Measurements from ENCODE around the gene RXYLT1. TPM values are rescaled to one million over a fixed set of nuclear protein-coding genes. Genes with fewer than 3 reads are reported as not detected.
"Not testable (repeated sequence)": the region's sequence is repeated elsewhere in the genome, so short reads cannot be mapped to it uniquely, and the experiment has no call there.

RXYLT1 gene
- total RNA-seq, 1 donor from 2014 or later, result 26.5 TPM

DNA sequence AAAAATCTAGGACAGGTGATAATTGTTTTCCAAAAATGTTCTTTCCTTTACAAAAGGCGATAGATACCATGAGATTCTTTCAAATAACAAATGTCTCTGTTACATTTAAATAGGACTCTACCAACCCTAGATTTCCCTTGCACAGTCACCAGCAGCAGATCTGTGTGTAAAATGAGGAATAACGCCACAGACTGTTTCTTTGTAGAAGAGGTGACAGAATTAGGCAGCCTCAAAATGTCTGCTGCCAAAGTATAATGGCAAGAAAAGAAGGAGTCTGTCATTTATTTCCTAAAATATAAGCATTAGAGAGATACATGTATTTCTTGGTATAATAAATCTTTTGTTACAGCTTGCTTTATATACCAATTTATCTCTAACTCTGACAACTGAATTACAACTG lies 56.3 kb downstream of the RXYLT1 start:
- no peak overlapping the region for H3K4me3 Mint-ChIP-seq

DNA sequence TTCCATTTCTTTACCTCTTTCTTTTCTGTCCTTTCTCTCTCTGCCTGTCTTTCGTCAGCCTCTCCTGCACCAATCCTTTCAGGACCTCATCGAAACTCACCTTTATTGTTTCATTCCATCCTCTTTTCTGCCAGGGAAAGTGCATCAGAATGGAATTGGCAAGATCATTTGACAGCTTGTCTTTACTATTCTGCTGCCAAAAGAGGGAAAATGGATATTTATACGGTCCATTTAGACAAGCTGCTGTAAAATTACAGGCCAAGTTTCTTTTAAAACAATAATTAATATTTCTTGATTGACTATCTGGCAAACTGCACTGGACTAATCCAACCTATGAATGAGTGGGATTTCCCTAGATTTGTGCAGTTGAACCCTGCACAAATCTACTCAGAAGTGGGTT lies 57.2 kb downstream of the RXYLT1 start:
- Mint-ChIP-seq H3K36me3 (ENCODE audit: low read depth) (no peaks in the 10 kb centered on the region), H3K4me1 (ENCODE audit: low read depth) (no peaks in the 10 kb centered on the region), H3K4me3 (no peak overlapping the region), H3K27ac (no peak overlapping the region), H3K9me3 (no peaks in the 10 kb centered on the region), H3K27me3 (ENCODE audit: insufficient read depth) (peaks cover 24% of the 10 kb centered on the region)
- no peak for DNase-seq (ENCODE audit: low spot score)
- intact Hi-C loops (cut with micrococcal nuclease), result no loop called here

More for the DNA sequence above, 56.3 kb downstream of the RXYLT1 start:
- no peak overlapping the region for H3K27ac Mint-ChIP-seq
- H3K27me3 Mint-ChIP-seq (ENCODE audit: insufficient read depth), result peaks cover 25% of the 10 kb centered on the region
- no peaks in the 10 kb centered on the region for H3K9me3 Mint-ChIP-seq
- H3K4me1 Mint-ChIP-seq (ENCODE audit: low read depth), result no peaks in the 10 kb centered on the region
- no peak for DNase-seq (ENCODE audit: low spot score)
- intact Hi-C loops (cut with micrococcal nuclease), result no loop called here
- no peaks in the 10 kb centered on the region for H3K36me3 Mint-ChIP-seq (ENCODE audit: low read depth)

GRCh38 chr12:63838411-63838810 lies 58.7 kb downstream of the RXYLT1 start:
- no peak for DNase-seq (ENCODE audit: low spot score)
- Mint-ChIP-seq H3K4me3 (no peak overlapping the region), H3K9me3 (no peaks in the 10 kb centered on the region), H3K27me3 (ENCODE audit: insufficient read depth) (peaks cover 31% of the 10 kb centered on the region), H3K36me3 (ENCODE audit: low read depth) (no peaks in the 10 kb centered on the region), H3K4me1 (ENCODE audit: low read depth) (peaks cover 4% of the 10 kb centered on the region), H3K27ac (no peak overlapping the region)
- intact Hi-C loops (cut with micrococcal nuclease), result no loop called here

DNA sequence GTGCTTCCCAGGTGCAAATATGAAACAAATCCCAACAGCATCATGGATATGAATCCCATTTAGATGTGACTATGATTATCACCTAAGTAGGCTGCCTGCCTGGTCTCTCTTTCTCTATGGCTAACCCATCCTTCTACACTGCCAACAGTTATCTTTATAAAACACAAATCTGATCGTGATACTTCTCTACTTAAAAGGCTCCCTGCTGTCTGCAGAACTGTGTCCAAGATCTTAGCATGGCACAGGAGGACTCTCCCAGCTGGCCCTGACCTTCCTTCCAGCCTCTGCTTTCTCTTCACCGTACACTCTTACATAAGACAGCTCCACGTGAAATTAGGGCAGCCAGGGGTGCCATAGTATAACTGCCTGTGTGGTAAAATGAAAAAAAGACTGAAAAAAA lies 61.3 kb downstream of the RXYLT1 start:
- Mint-ChIP-seq H3K4me1 (ENCODE audit: low read depth) (peaks cover 11% of the 10 kb centered on the region), H3K4me3 (no peak overlapping the region), H3K27ac (no peak overlapping the region), H3K36me3 (ENCODE audit: low read depth) (no peaks in the 10 kb centered on the region), H3K27me3 (ENCODE audit: insufficient read depth) (peaks cover 47% of the 10 kb centered on the region), H3K9me3 (no peaks in the 10 kb centered on the region)
- no peak for DNase-seq (ENCODE audit: low spot score)
- intact Hi-C loops (cut with micrococcal nuclease), result loop anchor here (5.0 kb wide), 1 partner anchor 64 kb away; the partner anchor contains the start of gene RXYLT1

DNA sequence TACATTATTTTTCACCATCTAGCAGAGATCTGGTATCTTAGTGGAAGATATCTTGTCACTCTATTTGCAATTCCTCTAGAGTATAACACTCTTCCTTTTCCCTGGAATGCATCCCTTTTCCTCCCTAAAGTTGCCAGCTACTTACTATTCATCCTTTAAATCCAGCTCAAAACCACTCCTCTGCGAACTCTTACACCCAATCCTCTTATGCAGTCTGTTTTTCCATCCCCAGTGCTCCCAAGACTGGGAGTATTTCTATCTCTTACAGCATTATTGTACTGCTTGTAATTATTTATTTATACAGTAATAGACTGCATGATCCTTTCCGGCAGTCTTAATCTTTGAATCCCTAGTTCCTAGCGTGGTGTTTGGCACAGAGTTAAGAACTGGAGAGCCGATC lies 61.9 kb downstream of the RXYLT1 start:
- no peaks in the 10 kb centered on the region for H3K36me3 Mint-ChIP-seq (ENCODE audit: low read depth)
- no peak for DNase-seq (ENCODE audit: low spot score)
- intact Hi-C loops (cut with micrococcal nuclease), result loop anchor here (5.0 kb wide), 1 partner anchor 64 kb away; the partner anchor contains the start of gene RXYLT1
- no peak overlapping the region for H3K27ac Mint-ChIP-seq
- peak overlapping the region; percentile 13 for H3K4me3 Mint-ChIP-seq
- peaks cover 48% of the 10 kb centered on the region for H3K27me3 Mint-ChIP-seq (ENCODE audit: insufficient read depth)
- H3K9me3 Mint-ChIP-seq, result no peaks in the 10 kb centered on the region
- peaks cover 11% of the 10 kb centered on the region for H3K4me1 Mint-ChIP-seq (ENCODE audit: low read depth)

DNA sequence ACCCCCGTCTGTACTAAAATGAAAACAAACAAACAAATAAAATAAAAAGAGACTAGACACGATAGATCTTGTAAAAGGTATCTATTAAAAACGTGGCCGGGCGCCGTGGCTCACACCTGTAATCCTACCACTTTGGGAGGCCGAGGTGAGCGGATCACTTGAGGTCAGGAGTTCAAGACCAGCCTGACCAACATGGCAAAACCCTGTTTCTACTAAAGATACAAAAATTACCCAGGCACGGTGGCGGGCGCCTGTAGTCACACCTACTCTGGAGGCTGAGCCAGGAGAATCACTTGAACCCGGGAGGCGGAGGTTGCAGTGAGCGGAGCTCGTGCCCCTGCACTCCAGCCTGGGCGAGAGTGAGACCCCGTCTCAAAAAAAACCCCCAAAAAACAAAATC lies 63.0 kb downstream of the RXYLT1 start:
- H3K4me1 Mint-ChIP-seq (ENCODE audit: low read depth), result peaks cover 11% of the 10 kb centered on the region
- H3K27me3 Mint-ChIP-seq (ENCODE audit: insufficient read depth), result peaks cover 47% of the 10 kb centered on the region
- intact Hi-C loops (cut with micrococcal nuclease), result loop anchor here (5.0 kb wide), 1 partner anchor 65 kb away; the partner anchor contains the start of gene RXYLT1
- H3K9me3 Mint-ChIP-seq; DNase-seq (ENCODE audit: low spot score); H3K27ac Mint-ChIP-seq; H3K36me3 Mint-ChIP-seq (ENCODE audit: low read depth): not testable (repeated sequence)
- H3K4me3 Mint-ChIP-seq, result peak overlapping the region; percentile 69

- Mint-ChIP-seq H3K36me3 (ENCODE audit: low read depth) (no peaks in the 10 kb centered on the region), H3K4me3 (peak overlapping the region; percentile 69), H3K27ac (no peak overlapping the region), H3K4me1 (ENCODE audit: low read depth) (peaks cover 11% of the 10 kb centered on the region), H3K27me3 (ENCODE audit: insufficient read depth) (peaks cover 44% of the 10 kb centered on the region), H3K9me3 (no peaks in the 10 kb centered on the region)
- DNase-seq (ENCODE audit: low spot score), result no peak
- intact Hi-C loops (cut with micrococcal nuclease), result loop anchor here (5.0 kb wide), 1 partner anchor 66 kb away; the partner anchor contains the start of gene RXYLT1
Observed at GRCh38 chr12:63843254-63843720, 63.6 kb downstream of the RXYLT1 start.

DNA sequence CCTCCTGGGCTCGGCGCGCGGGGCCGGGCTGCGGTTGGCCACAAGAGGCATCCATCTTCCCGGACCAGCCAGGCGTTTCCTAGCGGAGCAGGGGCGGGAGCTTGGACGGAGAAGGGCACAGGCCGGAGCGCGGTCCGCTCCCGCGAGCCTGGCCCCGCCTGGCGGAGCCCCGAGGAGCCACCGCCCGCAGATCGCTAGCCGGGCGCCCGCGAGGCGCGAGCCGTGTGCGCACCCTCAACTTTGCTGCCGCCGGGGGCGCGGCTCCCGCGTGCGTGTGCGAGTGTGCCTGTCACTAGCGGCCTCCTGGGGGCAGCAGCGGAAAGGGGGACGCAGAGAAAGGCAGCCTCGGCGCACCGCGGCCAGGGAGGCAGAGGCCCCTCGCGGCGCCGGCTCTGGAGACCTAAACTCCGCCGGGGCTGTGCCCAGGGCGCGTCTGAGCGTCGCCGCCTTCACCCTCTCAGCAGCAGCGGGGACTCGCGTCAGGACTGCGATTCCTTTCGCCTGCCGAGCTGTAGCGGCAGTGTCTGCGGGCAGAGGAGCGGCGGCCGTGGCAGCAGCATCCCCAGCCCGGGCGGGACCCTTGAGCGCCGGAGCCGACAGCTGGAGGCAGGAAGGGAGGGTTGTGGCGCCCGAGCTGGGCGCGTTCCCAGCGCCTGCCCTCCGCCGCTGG lies 64.1 kb downstream of the RXYLT1 start:
- intact Hi-C loops (cut with micrococcal nuclease), result loop anchor here (1.0 to 5.0 kb wide), 4 partner anchors 67 to 548 kb away; partner anchors contain the start of genes KICS2 and RXYLT1
- H3K4me3 Mint-ChIP-seq, result peak overlapping the region; percentile 55

DNA sequence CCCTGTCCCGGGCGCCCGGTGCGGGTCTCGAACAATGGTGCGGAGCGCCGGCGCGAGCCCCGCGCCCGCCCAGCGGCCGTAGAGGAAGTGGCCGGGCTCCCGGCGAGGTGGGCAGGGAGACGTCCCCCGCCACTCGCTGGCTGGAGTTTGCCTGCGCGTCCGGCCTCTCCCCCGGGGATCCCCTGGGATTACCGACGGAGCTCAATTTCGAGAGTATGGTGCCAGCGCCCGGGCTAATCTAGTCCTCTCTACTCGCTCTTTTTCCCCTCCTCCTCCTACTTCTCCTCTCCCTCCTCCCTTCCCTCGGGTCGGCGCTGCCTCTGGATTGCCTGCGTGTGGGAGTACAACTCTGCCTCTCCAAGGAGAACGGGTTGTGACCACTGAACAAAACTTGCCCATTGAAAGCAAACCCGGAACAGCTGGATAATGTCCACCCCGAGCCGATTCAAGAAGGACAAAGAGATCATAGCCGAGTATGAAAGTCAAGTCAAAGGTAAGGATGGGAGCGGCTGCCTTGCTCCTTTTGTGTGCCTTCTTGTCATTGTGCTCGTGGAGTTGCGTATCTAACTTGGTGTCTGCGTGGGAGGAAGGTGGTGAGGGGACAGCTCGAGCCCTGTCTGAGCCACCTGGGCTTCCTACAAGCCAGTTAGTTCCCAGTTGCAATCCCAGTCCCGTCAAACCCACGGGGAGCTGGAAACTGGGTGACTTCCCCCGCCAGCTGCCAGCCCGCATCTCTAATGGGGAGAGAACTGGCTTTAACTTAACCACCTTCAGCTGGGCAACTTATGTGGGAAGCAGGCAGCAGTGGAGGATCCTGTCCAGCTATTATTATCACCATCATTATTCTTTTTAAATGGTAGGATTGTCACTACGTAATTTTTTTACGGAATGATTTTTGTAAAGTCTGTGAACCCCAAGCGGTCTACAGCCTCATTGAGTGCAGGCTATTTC lies 65.0 kb downstream of the RXYLT1 start, which contains the start of gene SRGAP1:
Gene SRGAP1 (plus strand): TSS at position 310 of the 951 bp plus-strand sequence. CDS start 117 bp downstream, at position 427.
- H3K9me3 Mint-ChIP-seq, result no peaks in the 10 kb centered on the region
- H3K36me3 Mint-ChIP-seq (ENCODE audit: low read depth), result no peaks in the 10 kb centered on the region
- peaks cover 43% of the 10 kb centered on the region for H3K27me3 Mint-ChIP-seq (ENCODE audit: insufficient read depth)
- DNase-seq (ENCODE audit: low spot score), result no peak
- peaks cover 11% of the 10 kb centered on the region for H3K4me1 Mint-ChIP-seq (ENCODE audit: low read depth)
- intact Hi-C loops (cut with micrococcal nuclease), result loop anchor here (1.0 to 5.0 kb wide), 4 partner anchors 67 to 548 kb away; partner anchors contain the start of genes KICS2 and RXYLT1
- no peak within 1 kb of the TSS for H3K27ac Mint-ChIP-seq
- peak within 1 kb of the TSS; percentile 95 for H3K4me3 Mint-ChIP-seq

More for the DNA sequence above, 64.1 kb downstream of the RXYLT1 start:
- no peak overlapping the region for H3K27ac Mint-ChIP-seq
- peaks cover 44% of the 10 kb centered on the region for H3K27me3 Mint-ChIP-seq (ENCODE audit: insufficient read depth)
- H3K9me3 Mint-ChIP-seq, result no peaks in the 10 kb centered on the region
- no peaks in the 10 kb centered on the region for H3K36me3 Mint-ChIP-seq (ENCODE audit: low read depth)
- peaks cover 11% of the 10 kb centered on the region for H3K4me1 Mint-ChIP-seq (ENCODE audit: low read depth)
- peak; percentile 69 for DNase-seq (ENCODE audit: low spot score)

DNA sequence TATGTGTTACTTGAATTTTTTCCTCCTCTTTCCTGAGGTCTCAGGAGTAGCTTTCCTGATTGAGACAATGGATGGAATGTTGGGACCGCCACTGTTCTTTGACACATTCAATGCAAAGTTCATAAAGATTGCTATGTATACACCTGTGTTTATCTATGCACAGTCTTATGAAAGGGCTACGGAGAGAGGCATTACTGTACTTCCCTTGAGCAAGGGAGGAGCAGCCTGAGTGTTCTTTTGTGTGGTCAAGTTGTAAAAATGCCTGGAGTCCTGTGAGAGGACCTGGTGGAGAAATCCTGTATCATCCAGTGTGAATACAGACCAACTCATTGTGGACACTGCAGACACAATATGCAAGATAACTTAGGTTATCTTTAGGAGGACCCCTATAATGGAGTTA lies 66.0 kb downstream of the RXYLT1 start:
- Mint-ChIP-seq H3K9me3 (no peaks in the 10 kb centered on the region), H3K27me3 (ENCODE audit: insufficient read depth) (peaks cover 43% of the 10 kb centered on the region), H3K27ac (no peak overlapping the region), H3K36me3 (ENCODE audit: low read depth) (no peaks in the 10 kb centered on the region), H3K4me3 (peak overlapping the region; percentile 40), H3K4me1 (ENCODE audit: low read depth) (peaks cover 11% of the 10 kb centered on the region)
- no peak for DNase-seq (ENCODE audit: low spot score)
- intact Hi-C loops (cut with micrococcal nuclease), result no loop called here

DNA sequence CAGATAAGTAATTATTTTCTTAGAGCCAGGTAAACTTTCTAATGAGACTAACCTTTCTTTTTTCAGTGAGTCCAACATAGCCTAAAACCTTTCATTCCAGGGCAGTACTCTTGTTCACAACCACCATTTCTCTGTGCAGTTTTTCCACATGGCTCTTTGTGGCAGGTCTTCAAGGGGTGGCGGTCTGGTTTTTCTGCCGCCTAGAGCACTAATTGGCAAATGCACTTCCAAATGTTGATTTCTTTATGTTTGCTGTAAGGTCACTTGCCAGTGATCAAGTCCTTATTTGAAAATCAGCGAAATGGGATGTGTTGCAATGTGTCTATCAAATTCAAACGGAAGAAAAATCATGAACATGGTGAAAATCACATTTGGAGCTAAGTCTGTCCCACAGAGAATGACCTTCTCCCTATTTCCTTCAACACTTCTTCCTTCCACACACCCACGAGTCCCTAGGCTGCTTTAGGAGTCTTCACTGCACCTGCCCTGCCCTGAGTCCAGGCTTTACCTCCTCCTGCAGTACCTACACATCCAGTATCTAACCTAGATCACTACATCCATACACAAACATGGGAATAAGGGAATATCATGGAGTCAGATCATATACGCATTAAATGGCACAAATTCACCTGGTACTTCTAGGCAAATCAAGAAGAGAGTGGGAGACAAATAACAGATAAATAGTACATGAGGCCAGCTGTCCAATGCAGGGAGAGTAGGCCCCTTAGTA lies 66.7 kb downstream of the RXYLT1 start:
- no peak for DNase-seq (ENCODE audit: low spot score)
- no peak overlapping the region for H3K27ac Mint-ChIP-seq
- peaks cover 11% of the 10 kb centered on the region for H3K4me1 Mint-ChIP-seq (ENCODE audit: low read depth)
- H3K27me3 Mint-ChIP-seq (ENCODE audit: insufficient read depth), result peaks cover 40% of the 10 kb centered on the region
- intact Hi-C loops (cut with micrococcal nuclease), result no loop called here
- no peaks in the 10 kb centered on the region for H3K9me3 Mint-ChIP-seq
- H3K4me3 Mint-ChIP-seq, result no peak overlapping the region
- H3K36me3 Mint-ChIP-seq (ENCODE audit: low read depth), result no peaks in the 10 kb centered on the region

GRCh38 chr12:63848450-63848849 lies 68.7 kb downstream of the RXYLT1 start:
- Mint-ChIP-seq H3K27me3 (ENCODE audit: insufficient read depth) (peaks cover 25% of the 10 kb centered on the region), H3K9me3 (no peaks in the 10 kb centered on the region), H3K36me3 (ENCODE audit: low read depth) (no peaks in the 10 kb centered on the region), H3K4me3 (no peak overlapping the region), H3K4me1 (ENCODE audit: low read depth) (peaks cover 7% of the 10 kb centered on the region), H3K27ac (no peak overlapping the region)
- intact Hi-C loops (cut with micrococcal nuclease), result no loop called here
- DNase-seq (ENCODE audit: low spot score), result no peak
